Smooth muscle cell (in vitro differentiated cells): ENCODE measurements around the gene VCAM1. TPM values are rescaled to one million over a fixed set of nuclear protein-coding genes. Genes with fewer than 3 reads are reported as not detected.

ENCODE experiments used
- DNase-seq: peaks from one replicate; lab custom pipeline; 2025; ENCODE audit not compliant: unreplicated experiment; lab: John Stamatoyannopoulos, UW
- H2AFZ ChIP-seq: fragments of 200-600 bp; sonication (generic); 2 replicates; pipeline ENCODE4 v1.6.0; 2016; ENCODE audit warnings: antibody characterized with exemption, low read depth, mild to moderate bottlenecking
- H3F3A ChIP-seq: fragments of 200-600 bp; sonication (generic); 2 replicates; pipeline ENCODE4 v1.6.0; 2017; ENCODE audit warnings: antibody characterized with exemption, low read depth
- H3K27ac ChIP-seq: fragments of 200-600 bp; sonication (generic); 2 replicates; pipeline ENCODE4 v1.5.1; 2016; ENCODE audit warnings: low read depth, mild to moderate bottlenecking
- H3K27me3 ChIP-seq: fragments of 200-600 bp; sonication (generic); 2 replicates; pipeline ENCODE4 v1.6.1; 2016; ENCODE audit warnings: low read depth, mild to moderate bottlenecking
- H3K36me3 ChIP-seq: fragments of 200-600 bp; sonication (generic); 2 replicates; pipeline ENCODE4 v1.5.1; 2016; ENCODE audit warnings: low read depth
- H3K4me1 ChIP-seq: fragments of 200-600 bp; sonication (generic); 2 replicates; pipeline ENCODE4 v1.5.1; 2016; ENCODE audit warnings: low read depth
- H3K4me2 ChIP-seq: fragments of 200-600 bp; sonication (generic); 2 replicates; pipeline ENCODE4 v1.6.0; 2016; ENCODE audit warnings: mild to moderate bottlenecking
- H3K4me3 ChIP-seq: fragments of 200-600 bp; sonication (generic); 2 replicates; pipeline ENCODE4 v1.5.1; 2016; ENCODE audit warnings: mild to moderate bottlenecking
- H3K79me2 ChIP-seq: fragments of 200-600 bp; sonication (generic); 2 replicates; pipeline ENCODE4 v1.6.0; 2016; ENCODE audit warnings: low read depth, mild to moderate bottlenecking
- H3K9ac ChIP-seq: fragments of 200-600 bp; sonication (generic); 2 replicates; pipeline ENCODE4 v1.6.0; 2016; ENCODE audit warnings: low read depth
- H3K9me3 ChIP-seq: fragments of 200-600 bp; sonication (generic); replicated peaks from 2 replicates; pipeline ENCODE4 v1.5.1; 2016; ENCODE audit warnings: low read depth
- H4K20me1 ChIP-seq: fragments of 200-600 bp; sonication (generic); 2 replicates; pipeline ENCODE4 v1.6.0; 2016; ENCODE audit warnings: low read depth
- CTCF ChIP-seq: fragments of 200-600 bp; sonication (generic); IDR thresholded peaks from 2 replicates; pipeline ENCODE4 v1.5.1; 2017; ENCODE audit warnings: borderline replicate concordance, mild to moderate bottlenecking, antibody characterized with exemption; ENCODE audit not compliant: insufficient read depth, poor library complexity, severe bottlenecking
- WGBS: methylation state at CpG from one replicate; pipeline ENCODE4 v1.1.7; 2016; ENCODE audit warnings: low lambda C conversion rate; 5-methylcytosine and 5-hydroxymethylcytosine counted together
- polyA plus RNA-seq: library from polyadenylated mRNA; unstranded; fragments of >200 nt; fragmentation: Nextera tagmentation; extraction: Ambion mirVana; gene quantifications from 2 replicates; pipeline ENCODE4 v1.2.1, GENCODE V29; 2016
- total RNA-seq: library from RNA; depleted of rRNA; stranded (reverse); fragments of >200 nt; gene quantifications from 2 replicates; pipeline ENCODE4 v1.2.3, GENCODE V29; 2014

Gene VCAM1
- total and polyA plus RNA-seq, 2 experiments from 2014 or later = 63.8 to 105 TPM

- Histone ChIP-seq H3F3A (no peaks in the 10 kb centered on the region), H3K9me3 (no peaks in the 10 kb centered on the region), H4K20me1 (no peaks in the 10 kb centered on the region), H3K4me2 (no peak overlapping the region), H2AFZ (no peak overlapping the region), H3K79me2 (no peaks in the 10 kb centered on the region), H3K36me3 (no peaks in the 10 kb centered on the region), H3K27me3 (no peaks in the 10 kb centered on the region), H3K27ac (no peak overlapping the region), H3K4me3 (no peak overlapping the region), H3K9ac (no peak overlapping the region), H3K4me1 (no peaks in the 10 kb centered on the region)
- 97% methylated on average over 2 of the region's 2 CpGs for WGBS
- no peak for TF ChIP-seq CTCF
- DNase-seq = no peak
Observed at GRCh38 chr1:100683448-100684349, 35.8 kb upstream of the VCAM1 start.

- no peaks in the 10 kb centered on the region for H3K27me3 ChIP-seq
- H3K9me3 ChIP-seq = no peaks in the 10 kb centered on the region
- 68% methylated on average over 1 of the region's 1 CpG for WGBS
- no peak for TF ChIP-seq CTCF
- DNase-seq = no peak
- H2AFZ ChIP-seq = peak overlapping the region; percentile 40
- H4K20me1 ChIP-seq = no peaks in the 10 kb centered on the region
- no peaks in the 10 kb centered on the region for H3F3A ChIP-seq
- H3K9ac ChIP-seq = no peak overlapping the region
- H3K27ac ChIP-seq = peak overlapping the region; percentile 21
- H3K4me1 ChIP-seq = no peaks in the 10 kb centered on the region
- no peak overlapping the region for H3K4me3 ChIP-seq
- no peaks in the 10 kb centered on the region for H3K79me2 ChIP-seq
- peak overlapping the region; percentile 8 for H3K4me2 ChIP-seq
- no peaks in the 10 kb centered on the region for H3K36me3 ChIP-seq
Observed at GRCh38 chr1:100699744-100700143, 19.8 kb upstream of the VCAM1 start.

GRCh38 chr1:100700586-100700985 is 19.0 kb upstream of the VCAM1 start:
- peak overlapping the region; percentile 8 for H3K4me2 ChIP-seq

More at GRCh38 chr1:100700586-100700985, 19.0 kb upstream of the VCAM1 start:
- Histone ChIP-seq H3K27me3 (no peaks in the 10 kb centered on the region), H3K4me1 (no peaks in the 10 kb centered on the region), H3K27ac (no peak overlapping the region), H3K79me2 (no peaks in the 10 kb centered on the region), H2AFZ (no peak overlapping the region), H3K9ac (no peak overlapping the region), H3K36me3 (no peaks in the 10 kb centered on the region), H3F3A (no peaks in the 10 kb centered on the region), H3K4me3 (no peak overlapping the region), H4K20me1 (no peaks in the 10 kb centered on the region), H3K9me3 (no peaks in the 10 kb centered on the region)
- 71% methylated on average over 4 of the region's 4 CpGs for WGBS
- no peak for TF ChIP-seq CTCF
- DNase-seq = no peak
